ENCODE results near the gene TGM4. TPM values are rescaled to one million over a fixed set of nuclear protein-coding genes. Genes with fewer than 3 reads are reported as not detected.

The TGM4 gene
- total RNA-seq, 1 experiment from 2014 or later = not detected

GRCh38 chr3:44913868-44914468 lies 39.6 kb downstream of the TGM4 start:
- DNase-seq (ENCODE audit: extremely low read depth, low read depth) = peak; percentile 44

GRCh38 chr3:44914936-44915335 lies 40.5 kb downstream of the TGM4 start:
- DNase-seq (ENCODE audit: extremely low read depth, low read depth) = no peak

- DNase-seq (ENCODE audit: extremely low read depth, low read depth) = no peak
Observed at GRCh38 chr3:44915702-44916438, 41.5 kb downstream of the TGM4 start.

GRCh38 chr3:44918087-44918486 lies 43.7 kb downstream of the TGM4 start:
- DNase-seq (ENCODE audit: extremely low read depth, low read depth) = no peak

GRCh38 chr3:44918581-44918980 lies 44.2 kb downstream of the TGM4 start:
- DNase-seq (ENCODE audit: extremely low read depth, low read depth) = no peak

GRCh38 chr3:44920081-44920480 lies 45.7 kb downstream of the TGM4 start:
- no peak for DNase-seq (ENCODE audit: extremely low read depth, low read depth)

GRCh38 chr3:44923632-44924456 lies 49.4 kb downstream of the TGM4 start:
- no peak for DNase-seq (ENCODE audit: extremely low read depth, low read depth)

- DNase-seq (ENCODE audit: extremely low read depth, low read depth) = no peak
Observed at GRCh38 chr3:44924457-44925084, 50.2 kb downstream of the TGM4 start.

- no peak for DNase-seq (ENCODE audit: extremely low read depth, low read depth)
Observed at GRCh38 chr3:44926172-44926571, 51.8 kb downstream of the TGM4 start.

GRCh38 chr3:44926921-44927320 lies 52.5 kb downstream of the TGM4 start:
- no peak for DNase-seq (ENCODE audit: extremely low read depth, low read depth)

- no peak for DNase-seq (ENCODE audit: extremely low read depth, low read depth)
Observed at GRCh38 chr3:44927371-44927770, 53.0 kb downstream of the TGM4 start.

- DNase-seq (ENCODE audit: extremely low read depth, low read depth) = no peak
Observed at GRCh38 chr3:44929782-44930181, 55.4 kb downstream of the TGM4 start.

GRCh38 chr3:44930911-44931310 lies 56.5 kb downstream of the TGM4 start:
- no peak for DNase-seq (ENCODE audit: extremely low read depth, low read depth)

GRCh38 chr3:44931791-44932190 lies 57.4 kb downstream of the TGM4 start:
- no peak for DNase-seq (ENCODE audit: extremely low read depth, low read depth)

GRCh38 chr3:44932271-44932670 lies 57.9 kb downstream of the TGM4 start:
- no peak for DNase-seq (ENCODE audit: extremely low read depth, low read depth)

- DNase-seq (ENCODE audit: extremely low read depth, low read depth) = no peak
Observed at GRCh38 chr3:44932986-44933944, 58.9 kb downstream of the TGM4 start.

- DNase-seq (ENCODE audit: extremely low read depth, low read depth) = no peak
Observed at GRCh38 chr3:44939581-44940036, 65.2 kb downstream of the TGM4 start.

GRCh38 chr3:44942202-44942921 lies 68.0 kb downstream of the TGM4 start:
- no peak for DNase-seq (ENCODE audit: extremely low read depth, low read depth)

- DNase-seq (ENCODE audit: extremely low read depth, low read depth) = no peak
Observed at GRCh38 chr3:44948239-44948638, 73.8 kb downstream of the TGM4 start.

All from NCI-H460 (cell line).